MG63 (cell line): ENCODE measurements around the gene FPR1. TPM values are rescaled to one million over a fixed set of nuclear protein-coding genes. Genes with fewer than 3 reads are reported as not detected.
A peak's percentile ranks its signal among the peaks of the same experiment; 100 is the strongest.
"Not testable (repeated sequence)": the region's sequence is repeated elsewhere in the genome, so short reads cannot be mapped to it uniquely, and the experiment has no call there.

Experiments used
- DNase-seq: peaks from one replicate; pipeline ENCODE4 v3.0.0-alpha.2; 2020
- H3K27me3 ChIP-seq: fragments of 250-450 bp; sonication (Bioruptor Pico); 2 replicates; pipeline ENCODE4 v1.5.1; 2020; ENCODE audit warnings: mild to moderate bottlenecking, moderate library complexity
- H3K36me3 ChIP-seq: fragments of 250-450 bp; sonication (Bioruptor Pico); 2 replicates; pipeline ENCODE4 v1.5.1; 2020; ENCODE audit warnings: mild to moderate bottlenecking, moderate library complexity
- H3K4me3 ChIP-seq: fragments of 250-450 bp; sonication (Bioruptor Pico); 2 replicates; pipeline ENCODE4 v1.5.1; 2020; ENCODE audit warnings: mild to moderate bottlenecking, moderate library complexity
- H3K9me3 ChIP-seq: fragments of 250-450 bp; sonication (Bioruptor Pico); 2 replicates; pipeline ENCODE4 v1.5.1; 2020; ENCODE audit warnings: mild to moderate bottlenecking, moderate library complexity
- total RNA-seq: library from RNA; depleted of rRNA; stranded (reverse); fragments of >200 nt; shearing (Covaris generic); gene quantifications from 2 replicates; pipeline ENCODE4 v1.2.3, GENCODE V29; 2014; ENCODE audit warnings: low replicate concordance

FPR1 gene
- total RNA-seq, 1 experiment from 2014 or later, result not detected

DNA sequence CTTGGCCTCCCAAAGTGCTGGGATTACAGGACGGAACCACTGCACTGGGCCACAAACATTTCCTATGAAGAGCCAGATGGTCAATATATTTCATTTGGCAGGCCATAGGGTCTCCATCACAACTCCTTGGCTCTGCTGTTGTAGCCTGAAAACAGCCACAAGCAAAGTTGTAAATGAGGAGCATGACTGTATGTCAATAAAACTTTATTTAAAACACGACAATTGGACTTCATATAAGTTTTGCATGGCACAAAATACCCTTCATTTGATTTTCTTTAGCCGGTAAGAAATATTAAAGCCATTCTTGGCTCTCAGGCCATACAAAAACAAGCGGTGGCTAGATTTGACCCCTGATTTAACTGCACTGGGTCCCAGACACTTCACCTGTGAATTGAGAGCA is 3.1 kb upstream of the FPR1 start:
- H3K9me3 ChIP-seq, result no peaks in the 10 kb centered on the region
- no peak for DNase-seq
- no peak overlapping the region for H3K4me3 ChIP-seq
- no peaks in the 10 kb centered on the region for H3K36me3 ChIP-seq
- no peaks in the 10 kb centered on the region; the same call in 1 of the 2 replicates for H3K27me3 ChIP-seq

DNA sequence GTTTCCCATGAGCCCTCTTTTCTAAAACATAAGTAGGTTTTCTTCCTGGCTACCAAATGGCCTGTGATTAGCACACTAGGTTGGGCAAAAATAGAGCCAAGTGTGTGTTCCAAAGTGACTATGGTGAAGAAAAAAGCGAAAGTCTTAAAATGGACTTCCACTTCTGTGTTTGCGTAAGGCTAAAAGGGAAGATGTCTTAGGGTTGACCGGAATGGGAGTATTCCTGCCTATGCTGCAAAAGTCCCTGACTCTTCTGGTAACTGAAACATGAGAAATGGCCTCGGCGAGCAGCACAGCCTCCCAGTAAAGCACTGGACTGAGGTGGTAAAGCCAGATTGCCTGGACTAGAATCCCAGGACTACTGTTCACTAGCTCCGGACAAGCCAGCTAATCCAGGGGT is 2.4 kb upstream of the FPR1 start:
- Histone ChIP-seq H3K36me3 (no peaks in the 10 kb centered on the region), H3K9me3 (no peaks in the 10 kb centered on the region), H3K4me3 (no peak overlapping the region), H3K27me3 (no peaks in the 10 kb centered on the region; the same call in 1 of the 2 replicates)
- no peak for DNase-seq

DNA sequence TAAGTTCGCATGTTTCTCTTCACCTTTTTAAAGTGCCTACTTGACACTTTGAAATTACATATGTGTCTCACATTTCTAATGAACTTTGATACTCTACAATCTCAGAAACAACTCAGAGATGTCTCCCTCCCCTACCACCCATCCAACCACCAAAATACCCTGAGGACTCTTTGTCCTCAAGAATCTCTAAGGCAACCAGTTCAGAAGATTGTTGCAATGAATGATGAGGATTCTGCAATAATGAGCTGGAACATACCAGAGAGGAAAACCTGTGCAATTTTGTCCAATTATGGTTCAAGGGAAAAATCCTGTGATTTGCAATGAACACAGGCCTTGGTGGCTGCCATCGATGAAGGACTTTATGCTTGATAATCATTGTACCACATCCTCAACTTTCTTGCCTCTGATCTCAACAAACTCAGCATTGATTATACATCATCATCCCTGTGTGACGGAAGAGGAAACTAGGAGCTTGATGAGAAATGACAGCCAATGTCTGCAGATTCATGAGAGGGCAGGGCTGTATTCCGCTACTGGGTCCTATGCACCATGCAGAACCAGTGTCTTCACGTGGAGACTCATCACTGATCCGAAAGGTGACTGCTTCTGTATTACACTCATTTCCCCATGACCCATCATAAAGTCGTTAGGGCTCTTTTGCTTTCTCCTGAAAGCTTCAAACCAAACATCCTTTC is 1.1 kb downstream of the FPR1 start:
- Histone ChIP-seq H3K36me3 (no peaks in the 10 kb centered on the region), H3K27me3 (no peaks in the 10 kb centered on the region; the same call in 1 of the 2 replicates), H3K4me3 (no peak overlapping the region), H3K9me3 (no peaks in the 10 kb centered on the region)
- no peak for DNase-seq

DNA sequence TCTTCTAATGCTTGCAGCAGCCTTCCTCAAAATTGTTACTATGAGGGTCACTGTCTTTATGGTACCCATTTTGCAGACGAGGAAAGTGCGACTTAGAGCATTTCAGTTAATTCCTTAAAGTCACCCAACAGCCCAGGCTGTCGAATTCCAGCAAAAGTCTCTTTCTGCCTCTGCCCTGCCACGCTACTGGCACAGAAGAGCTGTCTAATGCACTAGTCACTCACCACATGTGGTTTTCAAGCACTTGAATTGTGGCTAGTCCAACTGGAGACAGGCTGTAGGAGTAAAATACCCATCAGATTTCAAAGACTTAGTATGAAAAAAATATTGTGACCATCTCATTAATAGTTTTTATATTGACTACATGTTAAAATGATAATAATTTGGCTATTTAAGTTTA is 1.7 kb downstream of the FPR1 start:
- Histone ChIP-seq H3K9me3 (no peaks in the 10 kb centered on the region), H3K27me3 (no peaks in the 10 kb centered on the region; the same call in 1 of the 2 replicates), H3K36me3 (no peaks in the 10 kb centered on the region), H3K4me3 (no peak overlapping the region)
- DNase-seq, result no peak

DNA sequence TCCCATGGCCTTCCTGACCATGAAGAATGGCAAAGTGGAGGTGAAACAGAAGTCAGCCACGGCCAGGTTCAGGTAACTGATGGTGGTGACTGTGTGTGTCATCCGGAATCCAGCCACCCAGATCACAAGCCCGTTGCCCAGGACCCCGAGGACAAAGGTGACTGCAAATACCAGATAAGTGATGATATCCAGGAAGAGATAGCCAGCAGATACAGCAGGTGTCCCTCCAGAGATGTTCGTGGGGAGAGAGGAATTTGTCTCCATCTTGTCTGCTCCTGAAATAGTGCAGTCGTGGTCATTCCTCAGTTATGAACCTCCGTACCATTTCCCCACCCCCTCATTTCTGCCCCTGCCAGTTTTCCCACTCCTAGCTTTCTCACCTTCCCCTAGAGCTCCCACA is 4.9 kb downstream of the FPR1 start:
- no peaks in the 10 kb centered on the region for H3K9me3 ChIP-seq
- DNase-seq, result no peak
- no peaks in the 10 kb centered on the region for H3K36me3 ChIP-seq
- no peaks in the 10 kb centered on the region; the same call in 1 of the 2 replicates for H3K27me3 ChIP-seq
- no peak overlapping the region for H3K4me3 ChIP-seq

DNA sequence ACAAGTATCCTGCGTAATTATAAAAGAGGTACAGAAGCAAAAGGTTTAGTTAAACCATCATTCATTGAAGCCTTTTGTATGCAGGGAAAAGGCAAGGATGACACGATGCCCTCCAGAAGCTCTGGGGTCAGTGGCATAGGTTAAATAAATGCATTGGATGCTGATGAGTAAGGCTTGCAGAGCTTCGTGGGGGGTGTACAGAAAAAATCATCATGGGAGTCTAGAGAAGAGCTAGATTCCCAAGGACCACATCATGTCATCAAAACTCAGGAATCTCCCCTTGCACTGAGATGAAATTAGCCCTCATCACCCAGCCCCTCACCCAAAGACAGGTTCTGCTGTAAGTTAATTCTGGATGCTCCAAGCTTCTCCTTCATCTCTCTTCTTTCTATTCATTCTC is 8.3 kb downstream of the FPR1 start:
- no peak for DNase-seq
- H3K4me3 ChIP-seq, result no peak overlapping the region
- H3K36me3 ChIP-seq, result no peaks in the 10 kb centered on the region
- H3K27me3 ChIP-seq, result no peaks in the 10 kb centered on the region
- no peaks in the 10 kb centered on the region for H3K9me3 ChIP-seq

DNA sequence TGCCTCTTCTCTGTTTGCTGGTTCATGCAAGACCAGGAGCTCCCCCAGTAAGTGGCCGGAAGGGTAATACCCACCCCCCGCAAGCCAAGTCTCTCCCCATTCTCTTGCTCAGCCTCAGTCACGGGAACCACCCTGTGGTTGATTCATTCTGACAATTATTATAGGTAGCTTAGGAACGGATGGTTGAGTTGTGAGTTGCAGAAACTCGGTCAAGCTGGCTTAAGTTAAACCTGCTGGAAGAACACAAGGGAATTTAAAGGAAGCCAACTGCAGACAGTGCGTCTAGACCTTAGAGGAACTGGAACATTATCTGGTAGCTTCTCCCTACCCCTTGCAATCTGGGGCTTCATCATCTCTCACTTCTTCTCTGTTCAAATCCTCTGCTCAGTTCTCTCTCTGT is 8.9 kb downstream of the FPR1 start:
- H3K36me3 ChIP-seq, result no peaks in the 10 kb centered on the region
- peaks cover 5% of the 10 kb centered on the region for H3K27me3 ChIP-seq
- no peak overlapping the region for H3K4me3 ChIP-seq
- no peaks in the 10 kb centered on the region for H3K9me3 ChIP-seq
- DNase-seq, result no peak

DNA sequence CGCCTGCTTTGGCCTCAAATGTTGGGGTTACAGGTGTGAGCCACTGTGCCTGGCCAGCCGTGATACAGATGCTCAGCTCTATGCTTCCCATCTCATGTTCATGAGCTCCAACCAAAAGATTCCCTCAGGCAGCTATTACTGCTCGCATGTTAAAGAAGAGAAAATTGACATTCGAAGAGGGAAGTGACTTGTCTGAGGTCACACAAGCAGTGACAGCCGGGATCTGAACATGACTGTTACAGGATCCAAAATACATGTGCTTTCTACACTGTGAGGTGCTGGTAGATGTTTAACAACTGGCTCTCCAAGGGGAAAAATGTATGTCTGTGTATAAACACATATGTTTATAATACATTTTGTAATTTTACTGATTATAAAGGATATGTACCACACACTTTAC is 11.3 kb downstream of the FPR1 start:
- no peaks in the 10 kb centered on the region for H3K36me3 ChIP-seq
- no peaks in the 10 kb centered on the region for H3K9me3 ChIP-seq
- no peak for DNase-seq
- H3K27me3 ChIP-seq, result peaks cover 14% of the 10 kb centered on the region
- no peak overlapping the region for H3K4me3 ChIP-seq

DNA sequence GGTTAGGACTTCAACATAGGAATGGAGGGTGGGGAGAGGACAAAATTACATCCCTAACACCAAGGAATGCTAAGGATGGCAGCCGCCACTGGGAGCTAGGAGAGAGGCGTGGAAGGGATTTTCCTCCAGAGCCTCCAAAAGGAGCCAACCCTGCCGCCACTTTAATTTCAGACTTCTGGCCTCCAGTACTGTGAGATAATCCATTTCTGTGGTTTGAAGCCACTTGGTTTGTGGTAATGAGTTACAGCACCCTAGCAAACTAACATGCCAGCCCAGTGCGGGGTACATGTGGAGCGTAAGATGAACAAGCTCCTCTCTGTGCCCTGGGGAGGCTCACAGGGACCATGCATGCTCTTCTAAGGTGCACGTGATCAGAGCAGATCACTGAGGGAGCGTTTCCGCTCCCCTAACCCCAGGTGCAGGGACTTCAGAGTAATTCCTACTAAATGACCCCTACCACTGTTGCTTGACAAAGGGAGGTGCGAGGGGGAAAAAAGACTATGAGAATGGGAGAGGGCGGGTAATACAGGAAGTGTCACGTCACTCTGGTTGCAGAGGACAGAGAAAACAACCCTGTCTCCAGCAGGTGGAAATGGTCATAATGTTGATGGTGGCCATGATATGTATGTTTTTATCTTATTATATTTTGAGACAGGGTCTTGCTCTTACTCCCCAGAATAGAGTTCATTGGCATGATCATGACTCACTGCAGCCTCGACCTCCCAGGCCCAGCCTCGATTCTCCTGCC is 12.0 kb downstream of the FPR1 start:
- Histone ChIP-seq H3K9me3 (no peaks in the 10 kb centered on the region), H3K27me3 (peaks cover 14% of the 10 kb centered on the region), H3K36me3 (no peaks in the 10 kb centered on the region), H3K4me3 (no peak overlapping the region)
- no peak for DNase-seq

DNA sequence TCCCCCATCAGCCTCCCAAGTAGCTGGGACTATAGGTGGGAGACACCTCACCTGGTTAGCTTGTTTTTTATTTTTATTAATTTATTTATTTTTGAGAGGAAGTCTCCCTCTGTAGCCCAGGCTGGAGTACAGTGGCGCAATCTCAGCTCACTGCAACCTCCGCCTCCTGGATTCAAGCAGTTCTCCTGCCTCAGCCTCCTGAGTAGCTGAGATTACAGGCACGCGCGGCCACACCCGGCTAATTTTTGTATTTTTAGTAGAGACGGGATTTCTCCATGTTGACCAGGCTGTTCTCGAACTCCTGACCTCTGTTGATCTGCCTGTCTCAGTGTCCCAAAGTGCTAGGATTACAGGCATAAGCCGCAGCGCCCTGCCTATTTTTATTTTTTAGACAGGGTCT is 13.2 kb downstream of the FPR1 start:
- H3K4me3 ChIP-seq, H3K36me3 ChIP-seq, H3K9me3 ChIP-seq, DNase-seq: not testable (repeated sequence)
- peaks cover 14% of the 10 kb centered on the region for H3K27me3 ChIP-seq

DNA sequence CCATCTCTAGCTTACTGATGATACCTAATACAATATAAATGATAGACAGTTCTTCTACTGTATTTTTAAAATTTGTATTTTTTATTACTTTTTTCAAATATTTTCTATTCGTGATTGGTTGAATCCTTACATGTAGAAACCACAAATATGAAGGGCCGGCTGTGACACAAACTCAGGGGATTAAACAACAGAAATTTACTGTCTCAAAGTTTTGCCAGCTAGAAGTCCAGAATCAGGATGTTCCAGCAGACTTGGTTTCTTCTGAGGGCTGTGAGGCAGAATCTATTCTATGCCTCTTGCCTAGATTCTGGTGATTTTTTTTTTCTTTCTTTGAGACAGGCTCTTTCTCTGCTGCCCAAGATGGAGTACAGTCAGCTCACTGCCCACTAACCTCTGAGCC is 13.8 kb downstream of the FPR1 start:
- H3K36me3 ChIP-seq, result no peaks in the 10 kb centered on the region
- peaks cover 14% of the 10 kb centered on the region for H3K27me3 ChIP-seq
- no peak for DNase-seq
- H3K4me3 ChIP-seq, result no peak overlapping the region
- H3K9me3 ChIP-seq, result no peaks in the 10 kb centered on the region

DNA sequence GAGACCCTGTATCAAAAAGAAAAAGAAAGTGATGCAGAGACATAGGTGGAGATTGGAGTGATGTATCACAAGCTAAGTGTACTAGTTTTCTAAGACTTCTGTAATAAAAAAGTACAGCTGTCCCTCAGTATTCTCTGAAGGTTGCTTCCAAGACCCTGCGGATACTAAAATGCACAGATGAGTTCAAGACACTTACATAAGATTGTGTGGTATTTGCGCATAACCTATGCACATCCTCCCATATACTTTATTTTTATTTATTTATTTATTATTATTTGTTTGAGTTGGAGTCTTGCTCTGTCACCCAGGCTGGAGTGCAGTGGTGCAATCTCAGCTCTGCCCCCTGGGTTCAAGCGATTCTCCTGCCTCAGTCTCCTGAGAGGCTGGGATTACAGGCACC is 14.3 kb downstream of the FPR1 start:
- no peaks in the 10 kb centered on the region for H3K9me3 ChIP-seq
- peaks cover 14% of the 10 kb centered on the region for H3K27me3 ChIP-seq
- no peak overlapping the region for H3K4me3 ChIP-seq
- DNase-seq, result no peak
- H3K36me3 ChIP-seq, result no peaks in the 10 kb centered on the region

DNA sequence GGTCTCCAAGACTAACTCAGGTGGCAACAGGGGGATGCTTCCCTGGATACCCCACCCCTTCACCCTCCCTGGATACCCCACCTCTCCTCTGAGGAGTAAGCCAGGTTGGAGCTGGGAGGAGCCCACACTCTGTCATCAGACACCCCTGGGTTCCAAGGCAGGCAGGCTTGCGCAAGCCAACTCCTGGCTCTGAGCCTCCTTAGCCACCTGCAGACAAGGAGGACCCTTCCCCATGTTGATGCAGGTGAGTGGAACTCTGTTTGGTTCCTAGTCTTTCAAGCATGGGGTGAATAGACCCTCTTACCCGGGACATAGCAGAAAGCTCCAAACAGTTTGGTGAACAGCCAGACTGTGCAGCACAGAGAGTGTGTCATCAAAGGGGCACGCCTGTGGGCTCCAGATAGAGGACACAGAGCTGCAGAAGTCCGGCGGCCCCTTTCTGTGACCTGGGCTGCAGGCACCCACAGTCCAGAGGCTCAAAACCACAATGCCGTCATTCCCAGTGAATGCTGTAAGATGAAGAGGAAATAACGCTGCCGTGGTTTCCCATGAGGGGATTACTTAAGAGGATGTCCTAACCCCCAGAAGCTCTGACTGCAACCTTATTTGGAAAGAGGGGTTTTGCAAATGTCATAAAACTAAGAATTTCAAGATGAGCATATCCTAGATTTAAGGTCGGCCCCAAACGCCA is 15.8 kb downstream of the FPR1 start:
- Histone ChIP-seq H3K4me3 (no peak overlapping the region), H3K9me3 (no peaks in the 10 kb centered on the region), H3K36me3 (no peaks in the 10 kb centered on the region), H3K27me3 (peaks cover 14% of the 10 kb centered on the region)
- no peak for DNase-seq

DNA sequence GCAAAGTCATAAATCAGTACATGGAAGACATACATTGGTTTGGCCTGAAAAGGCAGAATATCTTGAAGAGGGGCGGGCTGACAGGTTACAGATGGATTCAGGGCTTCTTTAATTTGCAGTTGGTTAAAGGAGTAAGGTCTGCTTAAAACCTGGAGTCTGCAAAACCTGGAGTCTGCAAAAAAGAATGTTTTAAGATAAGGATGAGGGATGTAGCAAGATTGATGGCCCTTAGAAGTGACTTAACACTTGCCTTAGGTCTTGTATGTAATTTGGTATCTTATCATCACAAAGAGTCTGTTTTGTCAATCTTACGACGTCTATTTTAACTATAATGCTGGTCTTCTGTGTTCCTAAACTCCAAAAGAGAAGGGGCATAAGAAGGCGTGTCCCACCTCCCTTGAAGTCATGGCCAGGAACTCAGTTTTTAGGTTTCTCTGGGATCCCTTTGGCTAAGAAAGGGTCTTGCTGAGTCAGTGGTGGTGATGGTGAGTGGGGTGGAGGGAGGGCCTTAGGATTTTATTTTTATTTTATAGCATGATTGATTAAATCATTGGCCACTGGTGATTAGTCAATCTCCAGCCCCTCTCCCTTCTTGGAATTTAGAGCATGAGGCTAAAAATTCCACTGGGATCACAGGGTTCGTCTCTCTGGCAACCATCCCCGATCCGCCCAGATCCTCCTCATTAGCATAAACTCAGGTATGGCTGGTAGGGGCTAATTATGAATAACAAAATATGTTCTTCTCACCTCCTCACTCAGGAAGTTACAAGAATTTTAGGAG is 17.7 kb downstream of the FPR1 start:
- Histone ChIP-seq H3K4me3 (no peak overlapping the region), H3K9me3 (no peaks in the 10 kb centered on the region), H3K27me3 (peaks cover 14% of the 10 kb centered on the region), H3K36me3 (no peaks in the 10 kb centered on the region)
- DNase-seq, result no peak

DNA sequence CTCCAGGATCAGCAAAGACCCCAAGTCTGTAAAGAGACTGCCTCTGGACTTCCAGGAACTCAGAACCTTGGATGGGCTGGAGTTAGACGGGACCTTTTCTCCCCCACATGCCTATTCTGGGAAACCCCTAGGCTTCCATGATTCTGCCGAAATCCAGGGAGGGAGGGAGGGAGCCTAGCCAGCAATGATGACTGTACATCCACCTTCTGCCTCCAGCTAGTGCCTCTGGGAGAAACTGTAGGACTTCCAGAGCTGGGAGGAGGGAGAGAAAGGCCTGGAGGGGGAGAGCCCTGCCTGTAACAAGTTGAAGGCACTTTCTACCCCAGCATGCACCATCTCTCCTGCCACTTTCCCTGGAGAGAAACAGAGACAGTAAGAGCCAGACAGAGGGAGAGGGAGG is 21.9 kb downstream of the FPR1 start:
- H3K9me3 ChIP-seq, result no peaks in the 10 kb centered on the region
- DNase-seq, result no peak
- H3K27me3 ChIP-seq, result no peaks in the 10 kb centered on the region; the same call in none of the 2 replicates
- no peak overlapping the region for H3K4me3 ChIP-seq
- no peaks in the 10 kb centered on the region for H3K36me3 ChIP-seq

DNA sequence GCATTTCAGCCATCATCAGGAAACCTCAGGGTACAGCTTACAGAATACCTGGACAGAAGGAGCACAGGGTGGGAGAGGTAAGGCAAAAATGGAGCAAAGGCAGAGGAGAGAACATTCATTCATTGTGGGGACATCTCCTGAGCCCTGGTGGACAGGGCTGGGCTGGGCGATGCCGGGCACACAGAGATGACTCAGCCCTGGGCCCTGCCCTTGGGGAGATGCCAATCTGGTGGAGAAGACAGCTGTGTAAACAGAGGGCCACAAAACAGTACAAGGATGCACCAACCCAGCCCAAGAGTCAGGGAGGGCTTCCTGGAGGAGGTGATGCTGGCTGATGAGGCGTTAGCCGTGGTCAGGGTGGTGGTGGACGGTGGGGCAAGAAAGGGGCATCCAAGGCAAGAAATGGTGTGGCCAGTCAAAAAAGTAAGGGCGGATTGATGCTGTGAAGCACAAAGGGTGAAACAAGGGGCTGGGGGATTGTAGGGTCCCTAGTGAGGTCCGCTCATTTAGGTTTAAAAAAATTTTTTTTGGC is 24.3 kb downstream of the FPR1 start:
- no peak overlapping the region for H3K4me3 ChIP-seq
- DNase-seq, result peak; percentile 66
- no peaks in the 10 kb centered on the region for H3K36me3 ChIP-seq
- no peaks in the 10 kb centered on the region; the same call in 1 of the 2 replicates for H3K27me3 ChIP-seq
- no peaks in the 10 kb centered on the region for H3K9me3 ChIP-seq

DNA sequence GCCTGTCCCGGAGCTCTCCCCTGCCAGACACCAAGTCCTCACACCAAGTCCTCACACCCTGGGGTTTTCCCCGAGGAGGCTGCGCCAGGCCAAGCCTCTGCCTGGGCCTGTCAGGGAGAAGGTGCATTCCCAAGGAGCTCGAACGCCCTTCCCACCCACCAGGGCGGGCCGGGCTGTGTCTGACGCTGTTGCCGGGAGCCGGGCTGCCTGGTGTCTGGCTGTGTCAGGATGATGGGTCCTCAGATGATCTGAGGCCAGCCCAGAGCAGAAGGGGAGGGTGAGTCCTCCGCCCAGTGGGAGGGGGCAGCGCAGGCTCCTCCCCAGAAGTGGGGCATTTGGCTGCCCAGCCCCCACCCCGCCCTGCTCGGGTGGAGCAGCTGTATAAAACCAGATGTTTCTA is 25.6 kb downstream of the FPR1 start:
- no peak overlapping the region for H3K4me3 ChIP-seq
- peak; percentile 57 for DNase-seq
- no peaks in the 10 kb centered on the region for H3K9me3 ChIP-seq
- H3K36me3 ChIP-seq, result no peaks in the 10 kb centered on the region
- no peaks in the 10 kb centered on the region; the same call in 1 of the 2 replicates for H3K27me3 ChIP-seq
